Measurements from ENCODE around the gene ARHGEF16. TPM values are rescaled to one million over a fixed set of nuclear protein-coding genes. Genes with fewer than 3 reads are reported as not detected.

Gene ARHGEF16
- total RNA-seq, 1 experiment from 2014 or later: 25.1 TPM

GRCh38 chr1:3501856-3502640 lies 47.6 kb downstream of the ARHGEF16 start:
- Histone ChIP-seq H3K36me3 (ENCODE audit: low read depth) (no peaks in the 10 kb centered on the region), H3K4me3 (no peak overlapping the region), H3K9me3 (ENCODE audit: insufficient read depth, low read depth) (no peaks in the 10 kb centered on the region), H4K20me1 (ENCODE audit: insufficient read depth) (no peaks in the 10 kb centered on the region), H3K9me2 (ENCODE audit: insufficient read depth) (no peaks in the 10 kb centered on the region), H3K79me2 (ENCODE audit: low read depth) (no peaks in the 10 kb centered on the region), H3K4me1 (replicated peaks; ENCODE audit: insufficient read depth) (peaks cover 31% of the 10 kb centered on the region), H3F3A (ENCODE audit: insufficient read depth, low read depth) (peaks cover 19% of the 10 kb centered on the region; the same call in 1 of the 2 replicates), H3K27ac (no peak overlapping the region), H3K27me3 (ENCODE audit: insufficient read depth, low read depth) (no peaks in the 10 kb centered on the region), H3K4me2 (no peak overlapping the region), H2AFZ (no peak overlapping the region)
- no peak for DNase-seq
- POLR2A ChIA-PET (ENCODE audit: unreplicated experiment): no interaction called here
- no peak for TF ChIP-seq EZH2 (IDR thresholded peaks at IDR 0.05; ENCODE audit: low read depth)
- TF ChIP-seq CTCF (conservative IDR thresholded peaks at IDR 0.05): no peak
- intact Hi-C loops (cut with micrococcal nuclease; ENCODE audit: unreplicated experiment): no loop called here
- no TSS peak for BruUV-seq (replicated peaks)
- CTCF ChIA-PET: no interaction called here

GRCh38 chr1:3502641-3503524 lies 48.4 kb downstream of the ARHGEF16 start:
- intact Hi-C loops (cut with micrococcal nuclease; ENCODE audit: unreplicated experiment): no loop called here
- no peak for DNase-seq
- Histone ChIP-seq H3K4me3 (no peak overlapping the region), H3F3A (ENCODE audit: insufficient read depth, low read depth) (peaks cover 19% of the 10 kb centered on the region; the same call in 1 of the 2 replicates), H3K4me1 (replicated peaks; ENCODE audit: insufficient read depth) (peaks cover 31% of the 10 kb centered on the region), H4K20me1 (ENCODE audit: insufficient read depth) (no peaks in the 10 kb centered on the region), H3K9me3 (ENCODE audit: insufficient read depth, low read depth) (no peaks in the 10 kb centered on the region), H3K36me3 (ENCODE audit: low read depth) (no peaks in the 10 kb centered on the region), H3K27me3 (ENCODE audit: insufficient read depth, low read depth) (no peaks in the 10 kb centered on the region), H3K9me2 (ENCODE audit: insufficient read depth) (no peaks in the 10 kb centered on the region), H3K4me2 (no peak overlapping the region), H3K79me2 (ENCODE audit: low read depth) (no peaks in the 10 kb centered on the region), H3K27ac (no peak overlapping the region), H2AFZ (no peak overlapping the region)
- ChIA-PET POLR2A (ENCODE audit: unreplicated experiment) (no interaction called here), CTCF (no interaction called here)
- no TSS peak for BruUV-seq (replicated peaks)
- TF ChIP-seq EZH2 (IDR thresholded peaks at IDR 0.05; ENCODE audit: low read depth): no peak
- no peak for TF ChIP-seq CTCF (conservative IDR thresholded peaks at IDR 0.05)

GRCh38 chr1:3503525-3503886 lies 49.0 kb downstream of the ARHGEF16 start:
- Histone ChIP-seq H3K4me1 (replicated peaks; ENCODE audit: insufficient read depth) (peaks cover 31% of the 10 kb centered on the region), H3K79me2 (ENCODE audit: low read depth) (no peaks in the 10 kb centered on the region), H2AFZ (no peak overlapping the region), H3K9me3 (ENCODE audit: insufficient read depth, low read depth) (no peaks in the 10 kb centered on the region), H4K20me1 (ENCODE audit: insufficient read depth) (peaks cover 3% of the 10 kb centered on the region), H3K4me2 (peak overlapping the region; percentile 35; the same call in 1 of the 2 replicates), H3K4me3 (no peak overlapping the region), H3K27me3 (ENCODE audit: insufficient read depth, low read depth) (no peaks in the 10 kb centered on the region), H3K27ac (peak overlapping the region; percentile 62), H3K9me2 (ENCODE audit: insufficient read depth) (no peaks in the 10 kb centered on the region), H3F3A (ENCODE audit: insufficient read depth, low read depth) (peaks cover 19% of the 10 kb centered on the region; the same call in 1 of the 2 replicates), H3K36me3 (ENCODE audit: low read depth) (no peaks in the 10 kb centered on the region)
- no peak for TF ChIP-seq EZH2 (IDR thresholded peaks at IDR 0.05; ENCODE audit: low read depth)
- TF ChIP-seq CTCF (conservative IDR thresholded peaks at IDR 0.05): no peak
- ChIA-PET CTCF (interaction anchor here (0.8 to 1.4 kb wide), 3 partner anchors 13 to 115 kb away, joined by 3 to 6 read pairs (median 5); no protein-coding TSS in a partner anchor), POLR2A (ENCODE audit: unreplicated experiment) (interaction anchor here (0.6 kb wide), 2 partner anchors 22 to 225 kb away, joined by 3 read pairs; no protein-coding TSS in a partner anchor)
- intact Hi-C loops (cut with micrococcal nuclease; ENCODE audit: unreplicated experiment): no loop called here
- DNase-seq: no peak
- BruUV-seq (replicated peaks): no TSS peak

All from PC-9 (cell line).